ENCODE measurements around the gene DDX54.
"Not testable (repeated sequence)": the region's sequence is repeated elsewhere in the genome, so short reads cannot be mapped to it uniquely, and the experiment has no call there.

Gene DDX54

GRCh38 chr12:113206802-113207201 is 21.5 kb upstream of the DDX54 start:
- H3K27me3 ChIP-seq (ENCODE audit: insufficient read depth, low read length); H3K4me3 ChIP-seq (ENCODE audit: low read length); H3K9me3 ChIP-seq (ENCODE audit: low read length); H3K4me1 ChIP-seq (ENCODE audit: insufficient read depth, low read length); H2AFZ ChIP-seq (ENCODE audit: low read depth, low read length); H3K36me3 ChIP-seq (ENCODE audit: insufficient read depth, low read length): not testable (repeated sequence)

GRCh38 chr12:113204804-113205203 is 19.5 kb upstream of the DDX54 start:
- Histone ChIP-seq H3K36me3 (ENCODE audit: insufficient read depth, low read length) (no peaks in the 10 kb centered on the region), H3K4me3 (ENCODE audit: low read length) (no peak overlapping the region), H3K27me3 (ENCODE audit: insufficient read depth, low read length) (no peaks in the 10 kb centered on the region), H2AFZ (ENCODE audit: low read depth, low read length) (no peak overlapping the region), H3K9me3 (ENCODE audit: low read length) (no peaks in the 10 kb centered on the region), H3K4me1 (ENCODE audit: insufficient read depth, low read length) (no peaks in the 10 kb centered on the region)

- H3K9me3 ChIP-seq (ENCODE audit: low read length) = no peaks in the 10 kb centered on the region
- H3K36me3 ChIP-seq (ENCODE audit: insufficient read depth, low read length) = no peaks in the 10 kb centered on the region
- H2AFZ ChIP-seq (ENCODE audit: low read depth, low read length) = no peak overlapping the region
- H3K4me1 ChIP-seq (ENCODE audit: insufficient read depth, low read length) = no peaks in the 10 kb centered on the region
- no peak overlapping the region for H3K4me3 ChIP-seq (ENCODE audit: low read length)
- no peaks in the 10 kb centered on the region for H3K27me3 ChIP-seq (ENCODE audit: insufficient read depth, low read length)
Observed at GRCh38 chr12:113203852-113204760, 18.8 kb upstream of the DDX54 start.

- Histone ChIP-seq H3K4me1 (ENCODE audit: insufficient read depth, low read length) (no peaks in the 10 kb centered on the region), H2AFZ (ENCODE audit: low read depth, low read length) (no peak overlapping the region), H3K27me3 (ENCODE audit: insufficient read depth, low read length) (no peaks in the 10 kb centered on the region), H3K4me3 (ENCODE audit: low read length) (no peak overlapping the region), H3K36me3 (ENCODE audit: insufficient read depth, low read length) (no peaks in the 10 kb centered on the region), H3K9me3 (ENCODE audit: low read length) (no peaks in the 10 kb centered on the region)
Observed at GRCh38 chr12:113202300-113203075, 17.2 kb upstream of the DDX54 start.

GRCh38 chr12:113201187-113202177 is 16.2 kb upstream of the DDX54 start:
- no peaks in the 10 kb centered on the region for H3K4me1 ChIP-seq (ENCODE audit: insufficient read depth, low read length)
- H3K9me3 ChIP-seq (ENCODE audit: low read length) = no peaks in the 10 kb centered on the region
- no peaks in the 10 kb centered on the region for H3K27me3 ChIP-seq (ENCODE audit: insufficient read depth, low read length)
- H3K36me3 ChIP-seq (ENCODE audit: insufficient read depth, low read length) = no peaks in the 10 kb centered on the region
- no peak overlapping the region for H2AFZ ChIP-seq (ENCODE audit: low read depth, low read length)
- H3K4me3 ChIP-seq (ENCODE audit: low read length) = no peak overlapping the region

GRCh38 chr12:113200021-113200797 is 14.9 kb upstream of the DDX54 start:
- Histone ChIP-seq H3K36me3 (ENCODE audit: insufficient read depth, low read length) (no peaks in the 10 kb centered on the region), H2AFZ (ENCODE audit: low read depth, low read length) (no peak overlapping the region), H3K9me3 (ENCODE audit: low read length) (no peaks in the 10 kb centered on the region), H3K4me1 (ENCODE audit: insufficient read depth, low read length) (no peaks in the 10 kb centered on the region), H3K4me3 (ENCODE audit: low read length) (no peak overlapping the region), H3K27me3 (ENCODE audit: insufficient read depth, low read length) (no peaks in the 10 kb centered on the region)

- Histone ChIP-seq H3K27me3 (ENCODE audit: insufficient read depth, low read length) (no peaks in the 10 kb centered on the region), H3K36me3 (ENCODE audit: insufficient read depth, low read length) (no peaks in the 10 kb centered on the region), H2AFZ (ENCODE audit: low read depth, low read length) (no peak overlapping the region), H3K4me3 (ENCODE audit: low read length) (no peak overlapping the region), H3K4me1 (ENCODE audit: insufficient read depth, low read length) (no peaks in the 10 kb centered on the region), H3K9me3 (ENCODE audit: low read length) (no peaks in the 10 kb centered on the region)
Observed at GRCh38 chr12:113198296-113198695, 13.0 kb upstream of the DDX54 start.

GRCh38 chr12:113197518-113198077 is 12.3 kb upstream of the DDX54 start:
- Histone ChIP-seq H3K4me3 (ENCODE audit: low read length) (no peak overlapping the region), H2AFZ (ENCODE audit: low read depth, low read length) (no peak overlapping the region), H3K27me3 (ENCODE audit: insufficient read depth, low read length) (no peaks in the 10 kb centered on the region), H3K36me3 (ENCODE audit: insufficient read depth, low read length) (no peaks in the 10 kb centered on the region), H3K9me3 (ENCODE audit: low read length) (no peaks in the 10 kb centered on the region), H3K4me1 (ENCODE audit: insufficient read depth, low read length) (no peaks in the 10 kb centered on the region)

GRCh38 chr12:113196990-113197389 is 11.7 kb upstream of the DDX54 start:
- Histone ChIP-seq H3K4me1 (ENCODE audit: insufficient read depth, low read length) (peaks cover 4% of the 10 kb centered on the region), H3K4me3 (ENCODE audit: low read length) (no peak overlapping the region), H3K27me3 (ENCODE audit: insufficient read depth, low read length) (no peaks in the 10 kb centered on the region), H3K9me3 (ENCODE audit: low read length) (no peaks in the 10 kb centered on the region), H2AFZ (ENCODE audit: low read depth, low read length) (no peak overlapping the region), H3K36me3 (ENCODE audit: insufficient read depth, low read length) (peaks cover 1% of the 10 kb centered on the region)

- H2AFZ ChIP-seq (ENCODE audit: low read depth, low read length) = no peak overlapping the region
- H3K9me3 ChIP-seq (ENCODE audit: low read length) = no peaks in the 10 kb centered on the region
- H3K4me3 ChIP-seq (ENCODE audit: low read length) = no peak overlapping the region
- H3K36me3 ChIP-seq (ENCODE audit: insufficient read depth, low read length) = peaks cover 5% of the 10 kb centered on the region
- H3K4me1 ChIP-seq (ENCODE audit: insufficient read depth, low read length) = peaks cover 4% of the 10 kb centered on the region
- H3K27me3 ChIP-seq (ENCODE audit: insufficient read depth, low read length) = no peaks in the 10 kb centered on the region
Observed at GRCh38 chr12:113196582-113196981, 11.3 kb upstream of the DDX54 start.

- Histone ChIP-seq H3K9me3 (ENCODE audit: low read length) (no peaks in the 10 kb centered on the region), H2AFZ (ENCODE audit: low read depth, low read length) (no peak overlapping the region), H3K4me3 (ENCODE audit: low read length) (no peak overlapping the region), H3K4me1 (ENCODE audit: insufficient read depth, low read length) (peaks cover 4% of the 10 kb centered on the region), H3K27me3 (ENCODE audit: insufficient read depth, low read length) (no peaks in the 10 kb centered on the region), H3K36me3 (ENCODE audit: insufficient read depth, low read length) (peaks cover 13% of the 10 kb centered on the region)
Observed at GRCh38 chr12:113195598-113195997, 10.3 kb upstream of the DDX54 start.

- Histone ChIP-seq H3K9me3 (ENCODE audit: low read length) (no peaks in the 10 kb centered on the region), H2AFZ (ENCODE audit: low read depth, low read length) (no peak overlapping the region), H3K4me1 (ENCODE audit: insufficient read depth, low read length) (peaks cover 4% of the 10 kb centered on the region), H3K4me3 (ENCODE audit: low read length) (no peak overlapping the region), H3K27me3 (ENCODE audit: insufficient read depth, low read length) (no peaks in the 10 kb centered on the region), H3K36me3 (ENCODE audit: insufficient read depth, low read length) (peaks cover 13% of the 10 kb centered on the region)
Observed at GRCh38 chr12:113194971-113195391, 9.7 kb upstream of the DDX54 start.
